Liver (tissue), 9 donors: ENCODE measurements around the gene PDE3A. TPM values are rescaled to one million over a fixed set of nuclear protein-coding genes. Genes with fewer than 3 reads are reported as not detected.

Source experiments
- DNase-seq: peaks from one replicate; pipeline ENCODE4 v3.0.0-alpha.2; 2017; ENCODE audit warnings: low spot score
- H3K27ac ChIP-seq, 2 donors: one replicate each; pipeline ENCODE4 v1.7.0; 2013; ENCODE audit warnings: inconsistent platforms in 2 of 2, low read length in 2 of 2, control low read depth in 1 of 2, low read depth in 1 of 2, mild to moderate bottlenecking in 1 of 2
- H3K27me3 ChIP-seq, 4 donors: one replicate each; pipeline versions ENCODE4 v1.6.1 to v1.7.0; 2013; ENCODE audit warnings: low read length in 3 of 4, inconsistent platforms in 1 of 4, mild to moderate bottlenecking in 1 of 4, moderate library complexity in 1 of 4; ENCODE audit not compliant: control insufficient read depth in 4 of 4, insufficient read depth in 4 of 4
- H3K36me3 ChIP-seq, 4 donors: one replicate each; pipeline versions ENCODE4 v1.6.1 to v1.7.0; 2013; ENCODE audit warnings: low read length in 3 of 4, mild to moderate bottlenecking in 3 of 4, low read depth in 1 of 4, moderate library complexity in 1 of 4; ENCODE audit not compliant: control insufficient read depth in 4 of 4, insufficient read depth in 3 of 4
- H3K4me1 ChIP-seq, 4 donors: one replicate each; pipeline versions ENCODE4 v1.6.1 to v1.7.0; 2013; ENCODE audit warnings: low read length in 3 of 4, mild to moderate bottlenecking in 3 of 4, moderate library complexity in 1 of 4; ENCODE audit not compliant: control insufficient read depth in 4 of 4, insufficient read depth in 4 of 4
- H3K4me3 ChIP-seq, 3 donors: one replicate each; pipeline versions ENCODE4 v1.6.1 to v1.7.0; 2013; ENCODE audit warnings: low read length in 3 of 3, control low read depth in 1 of 3, low read depth in 1 of 3, mild to moderate bottlenecking in 1 of 3
- H3K9ac ChIP-seq, 2 donors: one replicate each; pipeline ENCODE4 v1.7.0; 2013; ENCODE audit warnings: low read length in 2 of 2, mild to moderate bottlenecking in 2 of 2, moderate library complexity in 2 of 2, control low read depth in 1 of 2, low read depth in 1 of 2
- H3K9me3 ChIP-seq, 4 donors: one replicate each; pipeline versions ENCODE4 v1.6.1 to v1.7.0; 2013; ENCODE audit warnings: low read length in 3 of 4; ENCODE audit not compliant: control insufficient read depth in 4 of 4
- EGR1 ChIP-seq, 2 donors: IDR thresholded peaks; 2 replicates each; pipeline ENCODE4 v1.6.1; 2016 to 2018; ENCODE audit warnings: antibody characterized with exemption in 2 of 2, low read depth in 2 of 2
- FOXA1 ChIP-seq: IDR thresholded peaks from 2 replicates; pipeline ENCODE4 v1.6.1; 2016; ENCODE audit warnings: antibody characterized with exemption
- FOXA2 ChIP-seq: IDR thresholded peaks from 2 replicates; pipeline ENCODE4 v1.6.1; 2016; ENCODE audit warnings: antibody characterized with exemption
- GABPA ChIP-seq, 2 donors: IDR thresholded peaks in 1 of 2; conservative IDR thresholded peaks in 1 of 2; 2 replicates each; pipeline ENCODE4 v1.6.1; 2016; ENCODE audit warnings: antibody characterized with exemption in 2 of 2, mild to moderate bottlenecking in 1 of 2, moderate library complexity in 1 of 2
- HNF4A ChIP-seq, 2 donors: conservative IDR thresholded peaks; 2 replicates each; pipeline ENCODE4 v1.6.1; 2016; ENCODE audit warnings: antibody characterized with exemption in 2 of 2, mild to moderate bottlenecking in 2 of 2
- HNF4G ChIP-seq: IDR thresholded peaks from 2 replicates; pipeline ENCODE4 v1.6.1; 2016; ENCODE audit warnings: antibody characterized with exemption
- JUND ChIP-seq, 2 donors: IDR thresholded peaks; 2 replicates each; pipeline ENCODE4 v1.6.1; 2016; ENCODE audit warnings: antibody characterized with exemption in 2 of 2
- NR2F2 ChIP-seq: IDR thresholded peaks from 2 replicates; pipeline ENCODE4 v1.6.1; 2016; ENCODE audit warnings: antibody characterized with exemption
- RAD21 ChIP-seq, 2 donors: IDR thresholded peaks; 2 replicates each; pipeline ENCODE4 v1.6.1; 2016; ENCODE audit warnings: antibody characterized with exemption in 2 of 2, mild to moderate bottlenecking in 2 of 2
- RXRA ChIP-seq, 2 donors: IDR thresholded peaks; 2 replicates each; pipeline ENCODE4 v1.6.1; 2017 to 2018; ENCODE audit warnings: antibody characterized with exemption in 2 of 2, mild to moderate bottlenecking in 1 of 2
- SP1 ChIP-seq: IDR thresholded peaks from 2 replicates; pipeline ENCODE4 v1.6.1; 2018; ENCODE audit warnings: antibody characterized with exemption, mild to moderate bottlenecking
- TAF1 ChIP-seq: conservative IDR thresholded peaks from 2 replicates; pipeline ENCODE4 v1.6.1; 2016; ENCODE audit warnings: antibody characterized with exemption, mild to moderate bottlenecking
- WGBS: extraction: QIAGEN DNeasy Blood & Tissue Kit; methylation state at CpG from one replicate; pipeline ENCODE4 v1.1.7; 2013; 5-methylcytosine and 5-hydroxymethylcytosine counted together
- polyA plus RNA-seq, 2 donors: library from polyadenylated mRNA; stranded (reverse) in 1 of 2; unstranded in 1 of 2; fragments of 200-250 nt in 1 of 2; fragments of >200 nt in 1 of 2; fragmentation: Nextera tagmentation in 1 of 2; extraction: Ambion mirVana in 1 of 2; gene quantifications; one replicate each; pipeline versions ENCODE4 v1.2.1 to v1.2.3, GENCODE V29; 2013 to 2015
- total RNA-seq, 2 donors: library from RNA; depleted of rRNA; stranded (reverse); fragments of >200 nt; gene quantifications; one replicate each; pipeline ENCODE4 v1.2.3, GENCODE V29; 2014
- TF ChIP-seq, protein P1 (sequence below): IDR thresholded peaks from 2 replicates; pipeline ENCODE4 v1.6.1; 2016; ENCODE audit warnings: antibody characterized with exemption, mild to moderate bottlenecking
- TF ChIP-seq, protein P2 (sequence below): fragments of 150-350 bp; IDR thresholded peaks from 2 replicates; pipeline ENCODE4 v1.5.1; 2017; ENCODE audit warnings: improper control_type of control experiment, low read depth, low read length; ENCODE audit not compliant: missing input control
- TF ChIP-seq, protein P3 (sequence below): IDR thresholded peaks from 2 replicates; pipeline ENCODE4 v1.6.1; 2016; ENCODE audit warnings: antibody characterized with exemption
- TF ChIP-seq, protein P4 (sequence below): IDR thresholded peaks from 2 replicates; pipeline ENCODE4 v1.6.1; 2016; ENCODE audit warnings: antibody characterized with exemption
- TF ChIP-seq, protein P5 (sequence below): IDR thresholded peaks from 2 replicates; pipeline ENCODE4 v1.6.1; 2016; ENCODE audit warnings: antibody characterized with exemption
- donor health status: healthy.
- donor health status: healthy.
- donor health status: healthy.
- donor health status: healthy.
- donor health status: healthy.

Gene PDE3A
- total and polyA plus RNA-seq, 4 donors: 0.50 to 3.8 (median 2.2) TPM

DNA sequence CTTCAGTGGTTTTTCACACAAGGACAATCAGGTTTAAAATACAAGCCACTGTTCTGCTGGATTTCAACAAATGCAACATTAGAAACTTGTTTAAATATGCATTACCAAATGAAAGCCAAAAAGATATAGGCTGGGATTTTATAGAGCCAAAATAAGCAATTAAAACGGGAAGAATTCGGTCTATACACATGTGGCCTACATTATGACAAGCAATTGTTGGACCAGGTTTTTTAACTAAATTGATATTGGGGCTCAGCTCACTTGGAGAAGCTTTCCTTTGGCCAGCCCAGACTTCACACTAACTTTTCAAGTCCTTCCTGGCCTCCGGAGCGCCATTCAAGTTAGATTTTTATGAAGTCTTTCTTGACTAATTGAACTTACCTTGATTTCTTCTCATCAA, 16.9 kb upstream of the PDE3A start:
- H3K27me3 ChIP-seq: no peaks in the 10 kb centered on the region
- DNase-seq: no peak
- TF ChIP-seq, protein P1, sequence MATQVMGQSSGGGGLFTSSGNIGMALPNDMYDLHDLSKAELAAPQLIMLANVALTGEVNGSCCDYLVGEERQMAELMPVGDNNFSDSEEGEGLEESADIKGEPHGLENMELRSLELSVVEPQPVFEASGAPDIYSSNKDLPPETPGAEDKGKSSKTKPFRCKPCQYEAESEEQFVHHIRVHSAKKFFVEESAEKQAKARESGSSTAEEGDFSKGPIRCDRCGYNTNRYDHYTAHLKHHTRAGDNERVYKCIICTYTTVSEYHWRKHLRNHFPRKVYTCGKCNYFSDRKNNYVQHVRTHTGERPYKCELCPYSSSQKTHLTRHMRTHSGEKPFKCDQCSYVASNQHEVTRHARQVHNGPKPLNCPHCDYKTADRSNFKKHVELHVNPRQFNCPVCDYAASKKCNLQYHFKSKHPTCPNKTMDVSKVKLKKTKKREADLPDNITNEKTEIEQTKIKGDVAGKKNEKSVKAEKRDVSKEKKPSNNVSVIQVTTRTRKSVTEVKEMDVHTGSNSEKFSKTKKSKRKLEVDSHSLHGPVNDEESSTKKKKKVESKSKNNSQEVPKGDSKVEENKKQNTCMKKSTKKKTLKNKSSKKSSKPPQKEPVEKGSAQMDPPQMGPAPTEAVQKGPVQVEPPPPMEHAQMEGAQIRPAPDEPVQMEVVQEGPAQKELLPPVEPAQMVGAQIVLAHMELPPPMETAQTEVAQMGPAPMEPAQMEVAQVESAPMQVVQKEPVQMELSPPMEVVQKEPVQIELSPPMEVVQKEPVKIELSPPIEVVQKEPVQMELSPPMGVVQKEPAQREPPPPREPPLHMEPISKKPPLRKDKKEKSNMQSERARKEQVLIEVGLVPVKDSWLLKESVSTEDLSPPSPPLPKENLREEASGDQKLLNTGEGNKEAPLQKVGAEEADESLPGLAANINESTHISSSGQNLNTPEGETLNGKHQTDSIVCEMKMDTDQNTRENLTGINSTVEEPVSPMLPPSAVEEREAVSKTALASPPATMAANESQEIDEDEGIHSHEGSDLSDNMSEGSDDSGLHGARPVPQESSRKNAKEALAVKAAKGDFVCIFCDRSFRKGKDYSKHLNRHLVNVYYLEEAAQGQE: no peak
- TF ChIP-seq JUND (IDR thresholded peaks at IDR 0.05): no peak
- TF ChIP-seq NR2F2: no peak
- no peak for TF ChIP-seq EGR1 (IDR thresholded peaks at IDR 0.05; ENCODE audit: low read depth in 2 of 2)
- TF ChIP-seq, protein P2, sequence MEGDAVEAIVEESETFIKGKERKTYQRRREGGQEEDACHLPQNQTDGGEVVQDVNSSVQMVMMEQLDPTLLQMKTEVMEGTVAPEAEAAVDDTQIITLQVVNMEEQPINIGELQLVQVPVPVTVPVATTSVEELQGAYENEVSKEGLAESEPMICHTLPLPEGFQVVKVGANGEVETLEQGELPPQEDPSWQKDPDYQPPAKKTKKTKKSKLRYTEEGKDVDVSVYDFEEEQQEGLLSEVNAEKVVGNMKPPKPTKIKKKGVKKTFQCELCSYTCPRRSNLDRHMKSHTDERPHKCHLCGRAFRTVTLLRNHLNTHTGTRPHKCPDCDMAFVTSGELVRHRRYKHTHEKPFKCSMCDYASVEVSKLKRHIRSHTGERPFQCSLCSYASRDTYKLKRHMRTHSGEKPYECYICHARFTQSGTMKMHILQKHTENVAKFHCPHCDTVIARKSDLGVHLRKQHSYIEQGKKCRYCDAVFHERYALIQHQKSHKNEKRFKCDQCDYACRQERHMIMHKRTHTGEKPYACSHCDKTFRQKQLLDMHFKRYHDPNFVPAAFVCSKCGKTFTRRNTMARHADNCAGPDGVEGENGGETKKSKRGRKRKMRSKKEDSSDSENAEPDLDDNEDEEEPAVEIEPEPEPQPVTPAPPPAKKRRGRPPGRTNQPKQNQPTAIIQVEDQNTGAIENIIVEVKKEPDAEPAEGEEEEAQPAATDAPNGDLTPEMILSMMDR: no peak
- TF ChIP-seq FOXA2: no peak
- TF ChIP-seq FOXA1: no peak
- TF ChIP-seq, protein P3, sequence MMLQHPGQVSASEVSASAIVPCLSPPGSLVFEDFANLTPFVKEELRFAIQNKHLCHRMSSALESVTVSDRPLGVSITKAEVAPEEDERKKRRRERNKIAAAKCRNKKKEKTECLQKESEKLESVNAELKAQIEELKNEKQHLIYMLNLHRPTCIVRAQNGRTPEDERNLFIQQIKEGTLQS: no peak
- TF ChIP-seq, protein P4, sequence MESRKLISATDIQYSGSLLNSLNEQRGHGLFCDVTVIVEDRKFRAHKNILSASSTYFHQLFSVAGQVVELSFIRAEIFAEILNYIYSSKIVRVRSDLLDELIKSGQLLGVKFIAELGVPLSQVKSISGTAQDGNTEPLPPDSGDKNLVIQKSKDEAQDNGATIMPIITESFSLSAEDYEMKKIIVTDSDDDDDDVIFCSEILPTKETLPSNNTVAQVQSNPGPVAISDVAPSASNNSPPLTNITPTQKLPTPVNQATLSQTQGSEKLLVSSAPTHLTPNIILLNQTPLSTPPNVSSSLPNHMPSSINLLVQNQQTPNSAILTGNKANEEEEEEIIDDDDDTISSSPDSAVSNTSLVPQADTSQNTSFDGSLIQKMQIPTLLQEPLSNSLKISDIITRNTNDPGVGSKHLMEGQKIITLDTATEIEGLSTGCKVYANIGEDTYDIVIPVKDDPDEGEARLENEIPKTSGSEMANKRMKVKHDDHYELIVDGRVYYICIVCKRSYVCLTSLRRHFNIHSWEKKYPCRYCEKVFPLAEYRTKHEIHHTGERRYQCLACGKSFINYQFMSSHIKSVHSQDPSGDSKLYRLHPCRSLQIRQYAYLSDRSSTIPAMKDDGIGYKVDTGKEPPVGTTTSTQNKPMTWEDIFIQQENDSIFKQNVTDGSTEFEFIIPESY: no peak
- no peak for TF ChIP-seq RAD21 (IDR thresholded peaks at IDR 0.05)
- TF ChIP-seq SP1: no peak
- no peak for TF ChIP-seq HNF4G
- TF ChIP-seq, protein P5, sequence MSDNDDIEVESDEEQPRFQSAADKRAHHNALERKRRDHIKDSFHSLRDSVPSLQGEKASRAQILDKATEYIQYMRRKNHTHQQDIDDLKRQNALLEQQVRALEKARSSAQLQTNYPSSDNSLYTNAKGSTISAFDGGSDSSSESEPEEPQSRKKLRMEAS: no peak
- TF ChIP-seq RXRA (IDR thresholded peaks at IDR 0.05): no peak
- TF ChIP-seq GABPA (IDR thresholded peaks at IDR 0.05 in 1 of 2, conservative IDR thresholded peaks at IDR 0.05 in 1 of 2): no peak
- TF ChIP-seq HNF4A (conservative IDR thresholded peaks at IDR 0.05): no peak
- H3K4me1 ChIP-seq: no peaks in the 10 kb centered on the region
- no peaks in the 10 kb centered on the region for H3K36me3 ChIP-seq
- H3K4me3 ChIP-seq: no peak overlapping the region
- H3K9me3 ChIP-seq: no peaks in the 10 kb centered on the region
- 92% methylated on average over 4 of the region's 4 CpGs for WGBS
- H3K9ac ChIP-seq: no peak overlapping the region
- H3K27ac ChIP-seq: no peak overlapping the region

DNA sequence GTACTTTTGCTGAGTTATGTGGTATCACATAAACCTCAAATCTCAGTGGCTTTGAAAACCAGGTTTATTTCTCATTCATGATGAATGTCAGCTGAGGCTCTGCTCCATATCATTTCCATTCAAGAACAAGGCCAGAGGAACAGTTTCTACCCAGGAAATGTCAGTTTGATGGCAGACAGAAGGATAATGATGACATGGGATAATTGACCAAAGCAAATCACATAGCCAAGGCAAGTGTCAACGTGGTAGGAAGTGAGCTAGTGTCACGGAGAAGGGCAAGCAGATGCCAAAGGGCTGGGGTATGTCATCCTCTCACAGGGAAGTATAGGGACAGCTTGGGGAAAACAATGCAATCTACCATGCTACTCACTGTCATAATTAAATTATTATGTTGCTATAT, 12.3 kb upstream of the PDE3A start:
- Histone ChIP-seq H3K4me3 (no peak overlapping the region), H3K4me1 (no peaks in the 10 kb centered on the region), H3K9me3 (no peaks in the 10 kb centered on the region), H3K27me3 (no peaks in the 10 kb centered on the region), H3K9ac (no peak overlapping the region), H3K27ac (no peak overlapping the region), H3K36me3 (no peaks in the 10 kb centered on the region)
- no peak for TF ChIP-seq RAD21 (IDR thresholded peaks at IDR 0.05)
- TF ChIP-seq HNF4A (conservative IDR thresholded peaks at IDR 0.05): no peak
- no peak for TF ChIP-seq NR2F2
- TF ChIP-seq, protein P3: no peak
- TF ChIP-seq FOXA1: no peak
- TF ChIP-seq TAF1: no peak
- DNase-seq: no peak
- WGBS: 71% methylated on average over 2 of the region's 2 CpGs
